ENCODE data around the gene ROS1.
"Not testable (repeated sequence)": the region's sequence is repeated elsewhere in the genome, so short reads cannot be mapped to it uniquely, and the experiment has no call there.

Gene ROS1

DNA sequence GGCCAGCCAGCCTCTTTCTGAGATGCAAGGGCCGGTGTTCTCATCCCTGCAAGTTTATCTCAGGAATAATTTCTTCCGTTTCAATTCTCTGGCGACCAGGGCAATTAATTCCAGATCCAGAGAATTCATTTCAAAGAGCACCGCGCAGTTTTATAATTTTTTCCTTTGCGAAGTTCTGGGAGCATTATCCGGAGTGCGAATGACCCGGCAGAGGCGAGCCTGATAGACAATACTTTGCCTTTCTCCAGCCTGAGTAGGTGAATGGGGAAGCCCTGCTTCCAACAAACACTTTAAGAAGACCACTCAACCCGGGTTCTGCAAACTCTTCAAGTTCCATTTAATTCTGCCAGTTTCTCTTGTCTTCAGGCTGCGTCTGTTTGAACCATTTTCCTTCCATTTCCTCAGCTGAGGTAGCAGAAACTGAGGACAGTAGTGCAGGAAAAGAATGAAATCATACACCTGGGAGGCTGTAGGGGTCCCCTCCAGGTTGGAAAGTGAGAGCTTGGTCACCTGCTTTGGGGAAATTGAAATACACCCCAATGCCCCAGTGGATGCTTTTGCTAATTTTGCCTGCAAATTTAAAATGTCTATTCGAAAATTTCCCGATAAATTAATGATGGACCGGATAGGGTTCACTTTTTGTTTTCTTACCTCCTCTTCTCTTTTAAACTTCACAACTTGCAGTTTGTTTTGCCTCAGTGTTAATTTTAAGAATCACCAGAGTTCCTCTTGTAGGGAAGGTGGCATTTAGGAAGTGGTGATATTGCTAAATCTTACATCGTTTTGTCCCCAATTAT is 159.3 kb downstream of the ROS1 start:
- no peak for DNase-seq (ENCODE audit: low spot score)

DNA sequence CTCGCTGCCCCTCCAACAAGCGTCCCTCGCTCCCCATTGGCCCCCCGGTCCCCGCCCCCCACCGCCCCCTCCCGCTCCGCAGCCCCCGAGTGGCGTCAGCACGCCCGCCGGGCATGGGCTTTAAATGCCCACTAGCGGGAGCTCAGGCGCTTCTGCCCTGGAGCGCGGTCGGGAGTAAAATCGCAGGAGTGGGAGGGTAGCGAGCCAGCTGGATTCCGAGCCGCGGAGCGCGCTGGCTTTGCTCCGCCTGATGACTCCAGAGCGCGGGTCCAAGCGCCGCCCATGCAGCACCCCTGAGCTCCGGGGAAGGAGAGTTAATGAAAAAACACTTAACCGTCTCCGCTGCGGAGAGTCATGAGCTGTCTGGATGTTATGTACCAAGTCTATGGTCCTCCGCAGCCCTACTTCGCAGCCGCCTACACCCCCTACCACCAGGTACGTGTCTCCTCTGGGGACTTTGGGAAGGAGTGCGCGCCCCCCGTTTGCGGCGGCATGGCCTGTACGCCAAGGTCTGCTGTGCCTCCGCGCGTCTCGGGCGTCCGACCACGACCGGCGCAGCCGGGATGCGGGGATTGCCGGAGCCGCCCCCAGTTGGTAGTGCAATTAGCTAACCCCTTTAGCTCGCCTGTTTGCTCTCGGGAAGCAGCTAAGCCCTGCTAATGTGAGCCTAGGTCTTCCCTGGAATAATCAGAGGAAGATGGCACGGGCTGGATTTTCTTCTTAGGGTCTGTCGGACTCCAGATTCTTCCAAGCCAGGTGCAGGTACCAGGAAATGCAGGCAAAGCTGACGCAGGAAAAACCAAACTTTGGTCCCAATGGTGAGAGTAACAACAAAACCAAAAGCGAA is 160.1 kb downstream of the ROS1 start, which contains the start of gene VGLL2:
Gene VGLL2 (plus strand): TSS at position 149 of the 847 bp plus-strand sequence. CDS start 206 bp downstream, at position 355.
- peak; percentile 16 for DNase-seq (ENCODE audit: low spot score)

DNA sequence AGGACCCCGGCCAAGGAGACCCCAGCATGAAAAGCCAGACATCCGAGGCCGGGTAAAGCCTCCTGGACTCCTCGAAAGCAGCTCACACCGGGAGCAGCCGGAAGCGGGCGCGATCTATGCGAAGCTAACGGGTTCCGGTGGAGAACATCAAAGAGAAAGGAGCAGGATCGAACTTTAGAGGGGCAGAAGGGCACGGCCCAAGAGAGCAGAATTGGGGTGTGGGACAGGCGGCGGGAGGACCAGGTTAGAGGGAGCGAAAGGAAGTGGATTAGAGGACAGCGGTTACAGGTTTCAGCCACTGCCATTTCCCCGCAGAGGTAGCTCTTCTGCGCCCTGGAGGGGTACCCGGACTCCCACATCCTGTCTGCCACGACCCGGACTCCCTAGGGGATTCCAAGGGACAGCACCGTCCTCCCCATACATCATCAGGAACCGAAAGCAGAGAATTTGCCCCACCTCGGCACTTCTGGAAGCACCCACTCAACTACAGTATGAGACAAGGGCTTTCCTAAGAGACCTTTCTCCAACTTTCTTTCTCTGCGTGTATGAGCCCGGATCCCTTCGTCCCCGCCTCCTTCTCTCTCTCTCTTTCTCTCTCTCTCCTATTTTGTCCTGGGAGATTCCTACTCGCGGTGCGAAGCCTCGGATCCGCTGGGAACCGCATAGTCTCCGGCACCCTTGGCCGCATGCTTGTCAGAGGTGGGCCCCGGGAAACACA is 160.9 kb downstream of the ROS1 start:
- DNase-seq (ENCODE audit: low spot score) = no peak

DNA sequence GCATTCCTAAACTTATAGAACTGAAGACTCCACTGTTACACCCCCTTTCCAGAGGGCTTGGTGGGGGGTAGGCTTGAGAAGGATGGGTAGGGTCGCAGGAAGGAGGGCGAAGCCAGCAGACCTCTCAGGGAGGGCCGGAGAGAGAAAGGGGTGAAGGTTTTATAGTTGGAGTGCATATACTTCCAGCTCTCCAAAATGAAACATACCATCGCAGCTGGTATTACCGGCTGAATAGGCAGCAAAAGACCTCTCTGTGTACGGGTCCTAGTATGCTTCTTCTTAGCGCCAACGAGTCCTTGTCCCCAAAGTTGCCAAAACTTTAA is 161.4 kb downstream of the ROS1 start:
- DNase-seq (ENCODE audit: low spot score) = no peak

DNA sequence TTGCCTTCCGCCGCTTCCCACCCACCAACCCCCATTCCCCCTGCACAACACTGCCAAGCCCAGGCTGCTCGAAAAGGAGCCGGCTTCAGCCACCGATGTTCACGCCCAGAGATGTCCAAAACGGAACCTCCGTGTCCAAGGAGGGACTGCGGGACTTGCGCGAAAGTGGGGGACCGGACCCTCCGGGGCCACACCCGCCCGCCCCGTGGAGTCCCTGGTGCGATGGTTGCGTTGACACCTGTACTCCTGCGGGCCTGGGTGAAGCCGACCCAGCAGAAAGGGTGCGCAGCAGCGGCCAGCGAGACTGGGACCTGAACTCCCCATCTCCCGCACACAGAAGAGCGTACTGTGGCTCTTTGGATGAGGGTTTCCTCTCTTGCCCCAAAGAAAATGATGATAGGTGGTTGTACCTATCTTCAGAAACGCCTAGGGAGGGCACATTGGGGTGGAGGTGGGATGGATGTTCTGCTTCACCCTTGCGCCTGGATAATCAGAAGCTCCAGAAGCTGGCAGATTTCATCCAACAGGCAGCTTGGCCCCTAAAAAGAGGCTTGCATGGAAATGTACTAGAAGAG is 162.3 kb downstream of the ROS1 start:
- no peak for DNase-seq (ENCODE audit: low spot score)

DNA sequence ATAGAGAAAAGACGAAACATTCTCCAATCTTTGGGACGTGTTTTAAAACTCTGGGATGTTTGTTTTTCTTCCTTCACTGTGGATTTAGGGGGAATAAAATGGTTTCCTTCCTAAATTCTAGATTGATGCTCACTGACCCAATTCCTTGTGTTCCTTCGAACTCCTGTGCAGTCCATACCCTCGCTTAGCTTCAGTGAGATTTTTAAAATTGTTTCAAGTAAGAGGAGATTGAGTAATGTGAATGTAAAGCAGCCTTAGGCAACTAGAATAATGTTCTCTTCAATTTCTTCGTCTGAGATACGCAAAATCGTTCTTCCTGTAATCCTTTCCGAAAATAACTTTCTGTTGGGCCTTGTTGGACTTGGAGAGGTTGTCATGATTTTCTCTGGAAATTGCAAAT is 162.9 kb downstream of the ROS1 start:
- DNase-seq (ENCODE audit: low spot score) = no peak

DNA sequence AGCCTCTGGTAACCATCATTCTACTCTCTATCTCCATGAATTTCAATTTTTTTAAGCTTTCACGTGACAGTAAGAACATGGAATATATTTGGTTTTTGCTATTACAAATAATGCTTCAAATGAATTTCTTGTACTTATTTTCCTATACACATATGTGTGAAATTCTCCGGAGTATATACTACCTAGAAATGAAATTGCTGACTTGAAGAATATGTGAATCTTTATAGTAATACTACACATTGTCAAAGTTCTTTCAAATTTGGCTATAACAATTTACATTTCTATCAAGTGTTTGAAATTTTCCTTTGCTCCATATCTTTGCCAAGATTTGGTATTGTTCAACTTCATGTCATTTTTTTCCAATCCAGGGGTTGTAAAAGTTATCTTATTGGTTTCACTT is 172.0 kb downstream of the ROS1 start:
- no peak for DNase-seq (ENCODE audit: low spot score)

DNA sequence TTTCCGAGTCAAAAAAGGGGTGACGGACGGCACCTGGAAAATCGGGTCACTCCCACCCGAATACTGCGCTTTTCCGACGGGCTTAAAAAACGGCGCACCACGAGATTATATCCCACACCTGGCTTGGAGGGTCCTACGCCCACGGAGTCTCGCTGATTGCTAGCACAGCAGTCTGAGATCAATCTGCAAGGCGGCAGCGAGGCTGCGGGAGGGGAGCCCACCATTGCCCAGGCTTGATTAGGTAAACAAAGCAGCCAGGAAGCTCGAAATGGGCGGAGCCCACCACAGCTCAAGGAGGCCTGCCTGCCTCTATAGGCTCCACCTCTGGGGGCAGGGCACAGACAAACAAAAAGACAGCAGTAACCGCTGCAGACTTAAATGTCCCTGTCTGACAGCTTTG is 180.8 kb downstream of the ROS1 start:
- not testable (repeated sequence) for DNase-seq (ENCODE audit: low spot score)

DNA sequence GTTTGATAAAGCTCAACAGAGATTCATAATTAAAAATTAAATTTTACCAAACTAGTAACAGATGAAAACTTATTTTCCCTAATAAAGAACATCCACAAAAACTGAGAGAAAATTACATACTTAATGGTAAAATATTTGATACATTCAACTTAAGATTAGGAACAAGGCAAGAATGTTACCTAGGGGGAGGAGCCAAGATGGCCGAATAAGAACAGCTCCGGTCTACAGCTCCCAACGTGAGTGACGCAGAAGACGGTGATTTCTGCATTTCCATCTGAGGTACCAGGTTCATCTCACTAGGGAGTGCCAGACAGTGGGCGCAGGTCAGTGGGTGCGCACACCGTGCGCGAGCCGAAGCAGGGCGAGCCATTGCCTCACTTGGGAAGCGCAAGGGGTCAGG is 181.2 kb downstream of the ROS1 start:
- not testable (repeated sequence) for DNase-seq (ENCODE audit: low spot score)

Data from Ammon's horn (tissue), 1 donor.